ENCODE measurements around the gene MTERF4.

GRCh38 chr2:241053576-241054251, 48.4 kb downstream of the MTERF4 start:
- TF ChIP-seq, protein P1, sequence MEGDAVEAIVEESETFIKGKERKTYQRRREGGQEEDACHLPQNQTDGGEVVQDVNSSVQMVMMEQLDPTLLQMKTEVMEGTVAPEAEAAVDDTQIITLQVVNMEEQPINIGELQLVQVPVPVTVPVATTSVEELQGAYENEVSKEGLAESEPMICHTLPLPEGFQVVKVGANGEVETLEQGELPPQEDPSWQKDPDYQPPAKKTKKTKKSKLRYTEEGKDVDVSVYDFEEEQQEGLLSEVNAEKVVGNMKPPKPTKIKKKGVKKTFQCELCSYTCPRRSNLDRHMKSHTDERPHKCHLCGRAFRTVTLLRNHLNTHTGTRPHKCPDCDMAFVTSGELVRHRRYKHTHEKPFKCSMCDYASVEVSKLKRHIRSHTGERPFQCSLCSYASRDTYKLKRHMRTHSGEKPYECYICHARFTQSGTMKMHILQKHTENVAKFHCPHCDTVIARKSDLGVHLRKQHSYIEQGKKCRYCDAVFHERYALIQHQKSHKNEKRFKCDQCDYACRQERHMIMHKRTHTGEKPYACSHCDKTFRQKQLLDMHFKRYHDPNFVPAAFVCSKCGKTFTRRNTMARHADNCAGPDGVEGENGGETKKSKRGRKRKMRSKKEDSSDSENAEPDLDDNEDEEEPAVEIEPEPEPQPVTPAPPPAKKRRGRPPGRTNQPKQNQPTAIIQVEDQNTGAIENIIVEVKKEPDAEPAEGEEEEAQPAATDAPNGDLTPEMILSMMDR (conservative IDR thresholded peaks at IDR 0.05; ENCODE audit: low read length), result no peak
- TF ChIP-seq EZH2phosphoT487 (IDR thresholded peaks at IDR 0.05; ENCODE audit: borderline replicate concordance), result no peak
